Mesenteric fat pad (tissue), 1 donor: ENCODE results near the gene SLC6A13. TPM values are rescaled to one million over a fixed set of nuclear protein-coding genes. Genes with fewer than 3 reads are reported as not detected.

Experiments
- DNase-seq: peaks from one replicate; pipeline ENCODE4 v3.0.0-alpha.2; 2020; ENCODE audit warnings: low spot score
- total RNA-seq: library from RNA; stranded (reverse); fragmentation: NEBNext Ultra II Directional; extraction: Animal tissue kit (Norgen Biotek cat#: 25700); gene quantifications from one replicate; pipeline ENCODE4 v1.2.1, GENCODE V29; 2021
- donor health status: DM: yes; HTN: yes; CAD: no.

SLC6A13 gene
- total RNA-seq, 1 donor from 2014 or later: not detected

- no peak for DNase-seq
These were observed 82.8 kb downstream of the SLC6A13 start for GRCh38 chr12:179885-180284.

DNA sequence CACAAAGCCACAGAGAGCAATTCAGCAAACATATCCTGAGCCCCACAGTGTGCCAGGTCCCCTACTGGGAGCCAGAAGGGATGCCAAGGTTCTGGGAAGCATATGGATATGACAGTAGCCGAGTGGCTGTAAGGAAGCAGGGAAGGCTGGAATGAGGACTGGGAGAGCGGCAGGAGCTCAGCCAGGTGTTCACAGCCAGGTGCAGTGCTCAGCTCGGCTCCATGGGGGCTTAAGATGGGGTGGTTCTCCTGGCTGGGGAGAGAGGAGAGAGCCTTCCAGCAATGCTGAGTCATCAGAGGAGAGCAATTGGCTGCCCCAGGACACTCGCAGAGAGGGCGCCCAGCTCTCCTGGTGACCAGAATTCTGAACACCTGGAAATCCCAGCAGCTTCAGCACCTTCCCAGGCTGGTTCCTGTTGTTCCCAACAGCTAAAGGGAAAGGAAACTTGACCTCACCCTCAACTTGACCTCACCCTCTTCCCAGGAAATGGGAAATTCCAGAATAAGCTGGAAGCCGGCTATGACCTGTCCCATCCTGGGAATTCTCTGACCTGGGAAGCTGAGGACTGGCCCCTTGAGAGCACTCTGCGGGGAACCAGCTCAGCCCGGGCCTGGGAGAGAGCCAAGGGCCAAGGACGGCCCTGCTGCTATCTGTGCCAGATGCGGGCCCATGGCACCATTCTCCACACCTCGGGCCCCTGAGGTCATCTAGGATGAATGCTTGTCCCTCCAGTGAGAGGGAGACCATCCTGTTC is 83.3 kb downstream of the SLC6A13 start:
- no peak for DNase-seq

- no peak for DNase-seq
These were observed 83.9 kb downstream of the SLC6A13 start for GRCh38 chr12:178829-179109.

GRCh38 chr12:177980-178828 is 84.4 kb downstream of the SLC6A13 start:
- no peak for DNase-seq

DNA sequence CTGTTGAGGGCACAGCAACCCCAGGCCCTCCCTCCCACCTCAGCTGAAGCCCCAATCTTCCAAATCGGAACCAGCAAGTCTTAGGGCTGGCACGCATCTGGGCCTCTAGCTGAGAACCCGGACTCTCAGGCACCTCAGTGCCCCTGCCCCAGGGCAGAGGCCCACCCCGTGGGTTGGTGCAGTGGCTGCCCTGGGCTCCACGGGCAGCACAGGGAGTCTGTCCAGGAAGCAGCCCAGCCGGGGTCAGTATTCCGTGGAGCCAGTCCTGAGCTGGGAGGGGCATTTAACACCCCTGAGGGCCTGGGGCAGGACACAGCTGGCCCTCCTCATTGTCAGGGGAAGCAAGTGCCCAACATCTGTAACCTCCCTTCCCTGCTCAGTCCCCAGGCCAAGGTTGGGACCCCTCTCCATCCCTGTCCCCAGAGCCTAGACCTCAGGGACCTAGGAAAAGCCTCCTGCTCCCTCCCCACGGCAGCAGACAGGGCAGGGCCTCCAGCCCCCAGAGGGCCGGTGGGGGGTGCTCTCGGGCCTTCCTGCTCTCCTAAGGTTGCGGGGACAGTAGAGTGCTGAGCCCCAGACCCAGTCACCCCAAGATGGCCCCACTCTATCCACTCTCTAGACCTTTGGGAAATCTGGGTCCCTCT is 85.2 kb downstream of the SLC6A13 start:
- no peak for DNase-seq

DNA sequence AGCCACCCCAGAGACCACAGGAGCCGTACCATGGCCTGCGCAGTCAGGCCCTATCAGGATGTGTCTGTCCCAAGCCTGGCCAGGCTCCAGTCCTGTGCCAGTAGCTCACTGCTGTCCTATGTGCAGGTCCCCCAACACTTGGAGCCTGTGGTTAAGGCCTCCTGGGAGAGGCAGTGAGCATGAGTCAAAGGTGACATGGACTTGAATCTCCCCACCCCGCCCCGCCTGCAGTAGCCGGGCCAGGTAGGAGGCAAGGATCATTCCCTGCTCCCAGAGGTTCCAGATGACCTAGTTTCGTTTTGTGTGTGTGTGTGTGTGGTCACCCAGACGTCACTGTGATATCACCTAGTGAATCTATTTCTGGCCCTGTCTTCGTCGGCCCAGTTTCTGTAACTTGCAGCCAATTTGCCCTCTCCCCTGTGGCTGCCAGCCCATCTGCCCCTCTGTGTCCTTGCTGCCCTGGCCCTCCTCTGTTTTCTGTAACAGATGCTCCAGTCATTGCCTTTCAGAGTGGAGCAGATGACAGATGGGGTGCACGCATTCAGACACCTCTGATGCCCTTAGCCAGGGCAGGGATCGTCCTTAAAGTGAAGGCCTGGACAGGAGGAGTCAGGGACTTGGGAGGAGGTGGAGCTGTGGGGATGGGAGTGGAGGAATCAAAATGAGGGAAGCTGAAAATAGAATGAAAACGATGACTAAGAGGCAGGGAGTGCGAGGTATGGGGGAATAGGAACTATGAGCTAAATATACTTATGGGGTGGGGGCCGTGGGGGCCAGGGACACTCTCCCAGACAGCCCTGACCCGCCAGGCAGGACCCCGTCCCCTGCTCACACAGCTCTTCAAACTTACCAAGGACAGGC is 86.1 kb downstream of the SLC6A13 start:
- DNase-seq: no peak

- DNase-seq: no peak
These were observed 86.9 kb downstream of the SLC6A13 start for GRCh38 chr12:175759-176158.

DNA sequence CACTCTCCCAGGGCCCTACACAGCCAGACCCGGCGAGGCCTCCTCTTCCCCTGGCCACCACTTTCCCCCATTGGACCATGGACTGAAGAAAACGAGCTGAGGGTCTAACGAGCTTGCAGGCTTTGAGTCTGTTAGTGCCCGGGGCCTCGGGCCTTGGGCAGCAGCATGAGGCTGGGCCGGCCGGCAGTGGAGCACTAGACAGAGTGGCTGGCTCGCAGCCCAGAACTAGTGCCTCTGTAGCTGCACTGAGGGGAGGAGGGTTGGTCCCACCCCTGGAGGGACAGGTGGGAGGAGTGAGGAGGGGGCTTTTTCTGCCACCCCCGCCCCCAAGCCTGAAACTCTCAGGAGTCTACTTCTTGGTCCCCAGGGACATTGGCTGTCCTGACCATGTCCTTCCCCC is 87.4 kb downstream of the SLC6A13 start:
- DNase-seq: no peak

DNA sequence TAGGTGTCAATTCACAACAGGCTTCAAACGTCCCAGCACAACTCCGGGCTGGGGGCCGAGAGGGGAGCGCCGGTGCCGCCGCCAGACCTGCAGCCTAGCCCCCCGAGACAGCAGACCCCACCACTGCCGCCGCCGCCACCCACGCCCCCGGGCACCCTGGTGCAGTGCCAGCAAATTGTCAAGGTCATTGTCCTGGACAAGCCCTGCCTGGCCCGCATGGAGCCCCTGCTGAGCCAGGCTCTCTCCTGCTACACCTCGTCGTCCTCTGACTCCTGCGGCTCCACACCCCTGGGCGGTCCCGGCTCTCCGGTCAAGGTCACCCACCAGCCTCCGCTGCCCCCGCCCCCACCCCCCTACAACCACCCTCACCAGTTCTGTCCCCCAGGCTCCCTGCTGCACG is 88.0 kb downstream of the SLC6A13 start:
- no peak for DNase-seq

GRCh38 chr12:174124-174523 is 88.5 kb downstream of the SLC6A13 start:
- DNase-seq: no peak

- DNase-seq: no peak
These were observed 89.9 kb downstream of the SLC6A13 start for GRCh38 chr12:172732-173161.

DNA sequence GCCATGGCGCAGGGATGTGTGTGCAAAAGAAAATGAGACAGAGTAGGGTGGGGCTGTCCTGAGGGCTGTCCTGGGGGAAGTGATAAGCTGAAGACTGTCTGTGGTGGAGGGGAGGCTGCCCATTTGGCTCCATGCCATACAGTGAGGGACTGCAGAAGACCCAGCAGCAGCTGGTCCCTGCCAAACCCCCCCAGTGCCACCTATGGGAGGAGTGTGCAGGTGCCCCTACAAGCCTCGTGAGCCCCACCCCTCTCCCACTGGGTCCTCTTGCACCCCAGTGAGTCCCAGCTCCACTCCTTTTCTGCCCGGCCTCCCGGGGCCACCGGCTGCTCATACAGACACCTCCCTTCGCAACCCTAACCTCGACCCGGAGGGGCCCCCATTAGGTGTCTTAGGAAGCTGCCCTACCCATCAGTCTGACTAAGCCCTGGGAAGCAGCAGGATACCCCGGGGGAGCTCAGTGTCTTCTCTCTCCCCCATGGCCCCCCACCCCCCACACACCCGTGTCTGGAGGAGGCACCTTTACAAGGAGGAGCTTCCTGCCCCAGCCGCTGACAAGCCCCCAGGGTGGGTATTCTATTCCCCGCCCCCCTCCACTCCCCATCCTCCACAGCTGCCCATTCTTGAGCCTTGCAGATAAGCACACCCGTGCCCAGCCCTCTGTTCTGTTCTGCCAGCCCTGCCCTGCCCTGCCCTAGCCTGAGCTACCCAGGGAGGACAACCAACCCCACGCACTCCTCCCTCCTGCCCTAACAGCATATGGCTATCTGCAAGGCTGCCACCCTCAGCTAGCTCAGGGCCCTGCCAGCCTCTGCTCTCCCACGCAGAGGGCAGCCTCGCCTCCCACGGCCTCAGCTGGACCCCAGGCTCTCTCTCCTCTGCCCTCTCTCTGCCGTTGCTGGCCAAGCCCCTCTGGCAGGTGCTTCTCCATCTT is 90.6 kb downstream of the SLC6A13 start:
- DNase-seq: no peak

DNA sequence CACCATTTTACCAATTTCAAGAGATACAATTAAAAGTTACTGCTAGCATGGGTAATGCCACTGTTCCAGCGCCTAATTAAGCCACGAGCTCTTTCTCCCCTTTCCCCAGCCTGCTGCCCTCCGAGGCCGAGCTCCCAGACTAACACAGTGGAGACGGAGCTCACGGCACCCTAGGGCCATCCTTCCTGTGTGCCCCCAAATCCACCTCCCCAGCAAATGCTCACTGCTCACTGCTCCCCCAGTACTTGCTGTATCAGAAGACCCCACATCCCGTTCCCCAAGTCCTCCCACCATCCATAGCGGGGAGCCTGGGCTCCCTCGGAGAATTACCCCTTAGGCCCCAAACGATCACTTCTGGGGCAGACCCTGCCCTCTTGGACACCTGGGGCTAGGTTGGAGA is 91.4 kb downstream of the SLC6A13 start:
- no peak for DNase-seq

Other genes with a start within 250 kb of the SLC6A13 start
- 8.1 TPM for gene IQSEC3, start 196.1 kb downstream of the SLC6A13 start, total RNA-seq
- 3.4 TPM for gene SLC6A12, start 48.7 kb downstream of the SLC6A13 start, total RNA-seq
- gene KDM5A, start 126.5 kb upstream of the SLC6A13 start, total RNA-seq: 53.0 TPM
- 7.9 TPM for gene CCDC77, start 138.8 kb upstream of the SLC6A13 start, total RNA-seq
- 0.61 TPM for gene B4GALNT3, start 197.1 kb upstream of the SLC6A13 start, total RNA-seq